T-helper 2 cell (primary cell): ENCODE data around the gene ITPR2.

Experiments
- DNase-seq, 5 experiments: peaks; one replicate each; pipeline versions ENCODE4 v3.0.0 to v3.0.0-alpha.2; 2012 to 2022

ITPR2 gene

DNA sequence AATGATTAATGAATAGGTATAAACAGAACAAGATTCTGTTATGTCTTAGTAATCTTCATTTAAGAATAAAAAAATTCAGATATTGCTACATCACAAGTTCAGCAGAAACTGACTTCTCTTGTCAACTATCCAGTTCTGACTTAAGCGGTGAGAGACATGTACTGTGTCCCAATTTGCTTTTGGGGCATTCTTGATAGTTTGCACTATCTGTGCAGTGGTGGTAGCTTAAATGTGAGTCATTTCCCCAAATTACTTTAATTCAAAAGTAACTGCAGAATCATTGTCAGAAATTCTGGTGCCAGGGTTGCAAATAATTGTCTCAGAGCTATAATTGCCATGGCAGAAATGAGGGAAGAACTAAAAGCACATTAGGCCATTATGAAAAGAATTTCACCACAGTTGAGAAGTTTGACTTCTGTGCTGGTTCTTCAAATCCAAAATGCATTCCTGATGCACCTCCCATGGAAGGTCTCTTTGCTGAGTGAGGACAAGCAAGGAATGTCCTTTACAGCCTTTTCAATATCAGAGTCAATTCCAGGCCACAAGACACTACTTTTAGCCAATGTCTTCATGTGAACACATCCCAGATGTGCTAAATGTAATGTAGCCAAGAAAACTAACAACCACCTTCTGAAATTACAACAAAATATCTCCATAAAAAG, 332.9 kb downstream of the ITPR2 start:
- DNase-seq = no peak

DNA sequence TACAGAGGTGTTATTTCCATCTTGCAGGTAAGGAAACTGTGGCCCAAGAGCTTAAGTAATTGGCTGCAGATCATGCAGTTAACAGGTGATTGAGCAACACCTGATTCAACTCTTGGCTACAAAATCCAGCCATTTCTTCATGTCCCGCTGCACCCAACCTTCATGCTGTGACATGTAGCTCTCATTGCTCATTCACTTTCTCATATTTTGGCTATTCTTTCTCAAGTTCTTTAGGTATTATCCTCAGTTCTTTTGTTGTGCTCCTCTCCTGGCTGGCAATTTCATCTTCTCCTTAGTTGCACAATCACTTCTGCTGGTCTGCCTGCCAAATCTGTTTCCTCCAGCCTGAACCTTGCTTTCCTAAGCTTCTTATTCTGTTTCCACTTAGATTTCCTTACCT, 336.8 kb downstream of the ITPR2 start:
- no peak for DNase-seq

DNA sequence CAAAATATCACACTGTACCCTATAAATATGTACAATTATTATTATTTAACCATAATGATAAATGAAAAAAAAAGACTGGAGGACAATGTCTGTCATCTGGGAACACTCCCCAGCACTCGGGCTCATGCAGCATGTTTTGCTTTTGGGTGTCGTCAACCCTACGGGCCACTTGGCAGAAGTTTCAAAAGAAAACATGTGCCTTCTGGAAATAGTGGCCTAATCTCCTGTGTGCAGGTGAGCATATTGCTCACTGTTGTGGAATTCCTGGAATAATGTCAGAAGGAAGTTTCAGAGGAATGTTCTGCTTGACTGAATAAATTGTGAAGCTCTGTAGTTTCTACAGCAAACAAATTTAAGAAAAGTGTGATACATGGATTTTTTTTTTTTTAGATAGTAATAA, 339.3 kb downstream of the ITPR2 start:
- DNase-seq = no peak

DNA sequence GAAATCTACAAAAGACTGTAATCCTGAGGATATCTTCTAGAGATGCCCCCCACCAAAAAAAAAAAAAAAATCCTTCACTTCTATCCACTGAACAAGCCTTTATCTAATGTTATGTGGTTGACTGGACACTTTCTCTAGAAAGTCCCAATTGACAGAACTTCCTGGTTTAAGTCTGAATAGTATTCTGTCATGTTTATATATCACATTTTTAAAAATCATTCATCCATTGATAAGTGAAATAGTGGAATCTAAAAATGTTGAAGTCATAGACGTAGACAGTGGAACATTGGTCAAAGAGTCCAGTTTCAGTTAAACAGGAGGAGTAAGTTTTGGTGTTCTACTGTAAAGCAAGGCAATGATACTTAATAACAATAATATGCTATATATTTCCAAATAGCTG, 340.6 kb downstream of the ITPR2 start:
- no peak for DNase-seq

DNA sequence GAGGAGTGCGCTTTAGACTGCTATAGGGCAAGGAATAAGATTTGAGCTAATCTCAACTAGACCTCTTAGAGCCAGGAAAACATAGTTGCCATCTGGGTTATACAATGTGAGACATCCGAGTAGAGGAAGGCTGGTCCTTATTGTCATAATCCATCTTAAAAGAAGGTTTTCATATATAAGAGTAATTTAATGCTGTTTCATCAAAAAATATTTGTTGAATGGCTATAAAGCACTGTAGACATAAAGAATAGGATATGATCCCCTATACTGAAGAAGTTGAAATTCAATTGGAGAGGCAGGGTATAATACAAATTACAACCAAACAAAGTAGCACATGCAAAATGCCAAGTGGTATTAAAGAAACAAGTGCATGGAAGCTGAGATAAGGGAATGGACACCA, 343.1 kb downstream of the ITPR2 start:
- no peak for DNase-seq

DNA sequence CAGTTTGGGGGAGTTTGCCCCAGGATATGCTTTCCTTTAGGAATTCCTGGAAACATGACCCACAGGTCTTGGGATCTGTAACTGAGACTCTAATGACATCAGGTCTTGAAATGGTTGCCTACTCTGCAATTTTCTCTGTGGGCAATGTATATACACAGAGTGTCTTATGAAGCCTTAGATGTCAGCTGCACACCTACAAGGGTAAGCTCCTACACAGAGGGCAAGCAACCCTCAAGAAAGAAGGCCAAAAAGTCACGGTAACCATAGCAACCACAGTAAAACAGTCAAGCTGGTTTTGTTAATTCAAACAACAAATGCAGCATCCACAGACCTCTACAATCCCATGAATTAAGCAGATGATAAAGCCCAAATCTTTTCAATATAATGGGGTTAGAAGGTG, 344.6 kb downstream of the ITPR2 start:
- peak in 1 of 5 experiments; percentile 5 for DNase-seq

DNA sequence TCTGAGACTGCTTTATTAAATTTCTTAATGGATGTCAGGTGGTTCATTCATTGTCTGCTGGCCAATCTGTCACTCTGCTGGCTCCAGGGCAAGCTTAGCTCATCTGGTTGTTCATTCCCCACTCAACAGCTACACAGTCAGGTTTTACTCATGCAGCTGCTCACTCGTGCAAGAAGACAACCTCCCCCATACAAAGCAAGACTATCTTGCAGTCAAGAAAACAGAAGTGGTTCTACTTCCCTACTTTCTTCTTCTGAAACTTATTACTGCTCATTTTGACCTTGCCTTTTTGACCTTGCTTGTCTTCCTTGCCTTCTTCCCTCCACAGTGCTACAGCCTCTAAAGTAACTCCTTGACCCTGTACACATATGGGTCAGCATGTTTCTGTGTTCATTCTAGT, 359.7 kb downstream of the ITPR2 start:
- no peak for DNase-seq

DNA sequence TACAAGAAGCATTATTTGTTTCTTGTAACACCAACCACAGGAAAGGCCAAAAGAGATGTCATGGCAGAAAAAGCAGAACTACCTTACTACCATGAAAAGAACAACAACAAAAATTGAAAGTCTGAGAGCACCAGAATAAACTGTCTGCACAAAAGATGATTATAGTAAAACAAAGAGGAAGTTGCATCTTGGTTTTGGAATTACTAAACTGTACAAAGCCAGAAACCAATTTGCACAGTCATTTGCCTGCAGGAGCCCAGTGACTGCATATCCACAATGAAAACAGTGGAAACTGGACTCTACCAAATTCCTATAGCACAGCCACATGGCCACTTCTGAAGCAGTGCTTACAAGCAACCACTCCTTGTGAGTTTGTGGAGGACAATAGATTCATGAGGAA, 361.4 kb downstream of the ITPR2 start:
- peak in 1 of 5 experiments; percentile 74 for DNase-seq

DNA sequence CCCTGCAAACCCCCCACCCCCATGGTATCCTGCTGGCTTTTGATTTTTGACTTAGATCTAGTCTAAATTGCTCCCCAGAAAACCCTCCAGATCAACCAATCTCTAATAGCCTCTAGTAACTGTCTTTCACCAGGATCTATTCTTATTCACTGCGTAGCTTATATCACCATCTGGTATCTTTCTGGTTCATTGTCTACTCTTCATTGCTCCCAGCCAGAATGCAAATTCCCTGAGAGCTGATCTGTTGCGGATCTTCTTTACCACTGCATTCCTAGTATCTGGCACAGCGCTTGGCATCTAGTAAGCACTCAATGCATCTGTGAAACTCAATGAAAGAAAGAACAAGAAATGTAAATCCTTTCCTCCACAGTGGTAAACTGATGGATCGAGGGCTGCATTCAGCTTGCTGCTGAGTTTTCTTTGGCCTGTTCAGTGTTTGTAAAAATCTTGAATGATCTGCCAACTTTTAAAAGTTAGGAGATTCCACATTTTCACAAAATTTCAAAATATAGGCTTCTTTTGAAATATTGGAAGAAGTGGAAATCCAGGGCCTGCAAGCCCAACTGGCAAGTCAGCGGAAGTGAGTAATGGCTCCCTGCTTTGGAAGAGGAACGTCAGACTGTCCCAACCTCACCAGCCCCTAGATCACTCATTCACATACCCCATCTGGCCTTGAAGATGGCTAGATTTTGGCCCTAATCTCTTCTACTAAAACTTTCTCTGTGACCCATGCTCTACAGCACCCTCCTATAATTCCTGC, 363.4 kb downstream of the ITPR2 start:
- DNase-seq = no peak

DNA sequence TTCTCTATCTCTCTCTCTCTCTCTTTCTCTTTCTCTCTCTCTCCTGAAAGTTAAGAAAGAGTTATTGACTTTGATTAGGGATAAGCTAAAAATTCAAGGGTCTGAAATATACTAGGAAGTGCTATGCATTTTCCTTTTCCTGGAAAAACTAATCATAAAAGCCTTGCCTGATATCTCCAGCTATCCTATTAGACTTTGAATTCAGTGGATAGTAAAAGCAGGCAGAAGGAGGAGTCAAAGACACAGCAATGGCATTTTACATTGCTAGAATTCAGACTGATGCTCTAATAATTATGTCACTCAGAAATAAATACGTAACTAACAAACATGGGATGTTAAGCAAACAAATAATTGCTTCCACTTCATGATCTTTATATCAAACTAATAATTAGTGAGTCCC, 365.6 kb downstream of the ITPR2 start:
- no peak for DNase-seq

DNA sequence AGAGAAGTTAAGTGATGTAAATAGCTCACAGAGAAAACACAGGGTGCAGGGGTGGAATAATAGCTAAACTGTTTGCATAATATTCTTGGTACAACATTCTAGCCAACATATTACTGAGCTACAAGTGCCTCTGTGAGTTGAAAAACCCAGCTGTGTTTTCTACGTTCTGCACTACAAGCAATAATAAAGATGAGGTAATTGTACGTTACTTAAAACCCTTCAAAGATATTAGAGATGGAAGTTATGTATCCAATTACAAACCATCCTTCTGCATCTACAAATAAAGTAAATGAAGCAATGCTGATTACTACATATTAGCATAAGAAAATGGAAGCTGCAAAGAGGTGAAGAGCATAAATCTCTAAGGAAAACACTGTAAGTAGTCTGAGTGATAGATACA, 366.3 kb downstream of the ITPR2 start:
- DNase-seq = no peak

DNA sequence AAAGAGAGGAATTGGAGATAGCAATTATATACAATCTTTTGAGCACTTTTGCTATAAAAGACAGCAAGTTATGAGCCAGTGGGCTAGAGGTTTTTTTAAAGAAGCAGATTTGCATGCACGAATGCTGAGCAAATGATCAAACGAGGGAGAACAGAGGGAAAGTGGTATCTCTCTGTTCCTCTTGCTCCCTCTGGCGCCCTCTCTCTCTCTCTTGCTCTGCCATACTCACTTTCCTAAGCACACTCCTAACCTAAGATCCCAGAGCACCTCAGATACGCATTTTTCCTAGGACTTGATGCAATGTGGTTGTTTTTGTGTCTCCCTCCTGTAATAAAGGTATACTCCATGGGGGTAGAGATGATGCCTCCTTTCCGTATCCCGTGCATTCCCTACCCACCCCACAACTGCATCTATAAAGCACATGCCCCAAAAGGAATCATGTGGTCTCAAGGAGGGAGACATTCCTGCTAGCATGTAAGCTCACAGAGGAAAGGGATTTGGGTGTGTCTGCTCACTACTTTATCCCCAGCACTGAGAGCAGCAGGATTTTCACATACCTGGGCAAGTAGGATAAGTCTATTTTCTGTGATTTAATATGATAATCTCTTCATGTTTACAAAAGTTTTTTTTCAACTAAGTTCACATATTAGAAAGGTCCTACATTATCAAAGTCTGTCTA, 367.4 kb downstream of the ITPR2 start:
- no peak for DNase-seq

DNA sequence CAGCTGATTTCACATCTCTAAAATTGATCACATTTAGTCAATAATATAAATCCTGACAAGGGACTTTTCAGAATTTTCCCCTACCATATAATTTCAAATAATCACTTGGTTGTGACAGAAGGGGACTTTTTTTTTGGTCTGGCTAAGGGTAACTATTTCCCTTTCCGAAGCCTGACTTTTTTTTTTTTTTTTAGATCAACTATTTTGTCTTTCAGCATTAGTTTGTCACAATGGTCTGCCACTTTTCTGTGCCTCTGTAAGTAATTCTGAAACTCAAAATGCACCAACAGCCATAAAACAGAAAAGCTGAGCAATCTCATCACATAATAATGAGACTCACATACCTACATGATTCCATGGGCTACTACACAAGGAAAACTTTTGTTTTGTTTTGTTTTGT, 371.2 kb downstream of the ITPR2 start:
- peak in 1 of 5 experiments; percentile 39 for DNase-seq

DNA sequence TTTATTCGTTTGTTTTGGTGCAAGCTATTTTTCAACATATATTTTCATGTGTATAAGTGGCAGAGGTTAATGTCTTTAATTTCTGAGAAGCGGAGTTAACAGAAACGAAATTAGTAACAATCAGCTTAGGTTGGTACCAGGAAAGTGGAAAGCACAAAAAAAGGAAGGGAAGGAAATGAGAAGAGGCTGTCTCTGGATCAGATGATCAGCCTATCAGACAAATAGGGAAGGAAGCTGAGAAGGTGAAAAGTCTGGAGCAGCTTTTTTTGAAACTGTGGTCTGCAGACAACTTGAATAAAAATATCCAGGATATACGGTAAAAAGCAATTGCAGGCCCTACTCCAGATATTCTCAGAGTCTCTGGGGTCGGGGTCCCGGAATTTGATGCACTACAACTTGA, 372.6 kb downstream of the ITPR2 start:
- no peak for DNase-seq

DNA sequence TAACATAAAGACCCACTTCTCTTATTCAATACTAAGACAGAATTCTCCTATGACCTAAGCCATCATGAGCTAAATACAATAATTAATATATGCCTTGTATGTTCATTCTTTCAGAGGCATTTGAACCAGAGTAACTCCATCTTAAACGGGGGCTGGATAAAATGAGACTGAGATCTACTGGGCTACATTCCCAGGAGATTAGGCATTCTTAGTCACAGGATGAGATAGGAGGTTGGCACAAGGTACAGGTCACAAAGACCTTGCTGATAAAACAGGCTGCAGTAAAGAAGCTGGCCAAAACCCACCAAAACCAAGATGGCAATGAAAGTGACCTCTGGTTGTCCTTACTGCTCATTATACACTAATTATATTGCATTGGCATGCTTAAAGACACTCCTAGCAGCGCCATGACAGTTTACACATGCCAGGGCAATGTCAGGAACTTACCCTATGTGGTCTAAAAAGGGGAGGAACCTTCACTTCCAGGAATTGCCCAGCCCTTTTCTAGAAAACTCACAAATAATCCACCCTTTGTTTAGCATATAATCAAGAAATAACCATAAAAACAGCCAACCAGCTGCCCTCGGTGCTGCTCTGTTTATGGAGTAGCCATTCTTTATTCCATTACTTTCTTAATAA, 376.9 kb downstream of the ITPR2 start:
- peak in 1 of 5 experiments; percentile 34 for DNase-seq

DNA sequence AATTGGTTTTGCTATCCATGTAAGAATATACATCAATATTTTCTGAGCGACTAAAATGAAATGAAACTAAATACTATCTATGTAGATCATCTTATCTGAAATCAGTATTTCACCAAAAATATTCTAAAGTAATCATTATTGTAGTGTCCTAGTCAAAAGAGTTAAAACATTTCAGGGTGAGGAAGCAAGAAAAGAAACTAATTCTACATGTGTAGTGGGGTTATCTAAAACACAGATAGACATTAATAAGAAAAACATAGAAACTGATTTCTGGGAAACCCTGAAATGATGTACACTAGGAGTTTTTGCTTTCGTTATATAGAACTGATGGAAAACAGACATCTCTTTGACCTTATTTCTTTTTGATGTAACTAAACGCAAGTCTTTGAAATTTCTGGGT, 379.7 kb downstream of the ITPR2 start:
- peak in 1 of 5 experiments; percentile 66 for DNase-seq

DNA sequence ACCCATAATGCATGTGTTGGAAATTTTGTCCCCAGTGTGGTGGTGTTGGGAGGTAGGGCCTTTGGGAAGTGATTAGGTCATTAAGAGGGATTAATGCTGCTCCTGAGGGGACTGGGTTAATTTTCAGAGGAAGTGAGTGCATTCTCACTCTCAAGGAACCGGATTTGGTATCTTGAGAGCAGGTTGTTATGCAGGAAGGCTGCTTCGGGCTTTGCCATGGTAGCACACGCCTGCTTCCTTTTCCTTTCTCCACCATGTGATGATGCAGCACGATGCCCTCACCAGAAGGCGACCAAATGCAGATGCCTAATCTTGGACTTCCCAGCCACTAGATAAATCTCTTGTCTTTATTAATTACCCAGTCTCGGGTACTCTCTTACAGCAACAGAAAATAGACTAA, 380.5 kb downstream of the ITPR2 start:
- no peak for DNase-seq

DNA sequence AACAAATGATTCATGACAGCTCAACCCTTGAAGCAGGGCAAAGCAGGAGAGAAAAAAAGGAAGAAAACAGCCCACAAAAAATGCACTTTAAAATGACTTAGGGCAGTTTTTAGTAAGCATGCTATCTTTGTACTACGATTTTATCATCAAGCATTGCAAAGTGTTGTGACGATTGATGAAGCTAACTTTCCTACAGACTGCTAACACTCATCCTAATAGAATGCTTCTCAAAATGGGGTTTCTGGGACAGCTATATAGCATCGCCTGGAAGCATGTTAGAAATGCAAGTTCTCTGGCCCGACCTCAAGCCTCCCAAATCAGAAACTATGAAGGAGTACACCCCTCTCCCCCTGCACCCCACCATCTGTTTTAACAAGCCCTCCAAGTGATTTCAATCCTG, 381.2 kb downstream of the ITPR2 start:
- no peak for DNase-seq

DNA sequence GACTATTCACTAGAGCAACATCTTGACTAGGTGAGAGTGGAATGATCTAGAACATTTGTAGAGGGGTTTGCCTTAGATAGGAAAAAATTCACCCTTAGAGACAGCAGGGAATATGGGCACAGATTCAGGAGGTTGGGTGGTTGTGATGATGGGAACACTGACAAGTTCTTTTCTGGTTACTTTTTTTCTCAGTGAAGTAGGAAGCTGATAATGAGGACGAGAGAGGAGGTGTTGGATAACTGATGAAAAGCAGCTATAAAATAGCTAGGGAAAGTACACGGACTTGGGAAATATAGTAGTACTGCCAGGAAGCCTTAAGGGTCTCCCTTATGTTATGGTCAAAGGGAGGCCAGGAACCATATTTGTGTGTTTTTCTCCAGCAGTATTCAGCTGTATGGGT, 387.1 kb downstream of the ITPR2 start:
- DNase-seq = no peak

DNA sequence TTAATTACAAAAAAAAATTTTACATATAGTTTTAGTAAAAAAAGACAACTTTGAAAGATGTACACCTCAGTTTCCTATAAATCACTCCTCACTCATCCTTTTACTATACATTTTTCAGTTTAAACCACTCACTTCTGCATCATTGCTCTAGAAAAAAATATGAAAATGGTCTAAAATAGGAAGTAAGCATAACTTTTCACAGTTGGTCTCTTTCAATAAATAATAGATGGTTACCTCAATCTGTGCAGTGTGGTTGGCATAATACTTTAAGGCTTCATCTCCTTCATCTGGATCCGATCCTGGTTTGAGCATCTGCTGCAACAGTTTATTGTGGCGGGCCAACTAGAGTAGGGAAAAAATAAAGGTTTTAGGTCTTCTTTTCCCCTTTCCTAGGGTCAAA, 389.7 kb downstream of the ITPR2 start:
- DNase-seq = no peak

DNA sequence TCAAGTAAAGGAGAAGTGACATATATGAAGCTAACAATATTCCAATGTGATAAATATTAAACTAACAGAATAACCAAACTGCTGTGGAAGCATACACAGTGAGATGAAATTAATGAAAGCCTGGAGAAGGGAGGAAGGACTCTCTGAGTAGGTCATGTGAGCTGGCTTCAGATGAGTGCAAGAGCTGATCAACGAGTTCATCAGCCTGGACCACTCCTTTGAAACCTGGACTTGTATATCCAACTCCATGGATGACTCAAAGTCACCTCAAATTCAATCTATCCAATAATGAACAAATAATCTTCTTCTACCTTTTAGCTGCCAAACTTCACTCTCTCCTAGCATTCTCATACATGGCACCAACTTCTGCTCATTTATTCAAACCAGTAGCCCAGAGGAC, 391.6 kb downstream of the ITPR2 start:
- DNase-seq = no peak

DNA sequence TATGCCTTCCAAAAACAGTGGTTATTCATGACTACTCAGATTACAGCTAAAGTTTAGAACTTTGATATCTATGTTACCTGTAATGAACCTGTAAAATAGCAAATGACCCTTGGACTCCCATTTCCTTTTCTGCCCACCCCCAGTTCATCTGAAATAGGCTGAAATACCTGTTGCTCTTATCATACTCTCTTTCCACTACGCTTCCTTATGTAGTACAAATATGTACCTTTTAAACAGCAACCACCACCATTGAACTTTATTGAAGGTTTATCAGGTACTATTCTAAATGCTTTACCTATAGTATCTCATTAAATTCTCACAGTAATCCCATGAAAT, 398.0 kb downstream of the ITPR2 start:
- no peak for DNase-seq

DNA sequence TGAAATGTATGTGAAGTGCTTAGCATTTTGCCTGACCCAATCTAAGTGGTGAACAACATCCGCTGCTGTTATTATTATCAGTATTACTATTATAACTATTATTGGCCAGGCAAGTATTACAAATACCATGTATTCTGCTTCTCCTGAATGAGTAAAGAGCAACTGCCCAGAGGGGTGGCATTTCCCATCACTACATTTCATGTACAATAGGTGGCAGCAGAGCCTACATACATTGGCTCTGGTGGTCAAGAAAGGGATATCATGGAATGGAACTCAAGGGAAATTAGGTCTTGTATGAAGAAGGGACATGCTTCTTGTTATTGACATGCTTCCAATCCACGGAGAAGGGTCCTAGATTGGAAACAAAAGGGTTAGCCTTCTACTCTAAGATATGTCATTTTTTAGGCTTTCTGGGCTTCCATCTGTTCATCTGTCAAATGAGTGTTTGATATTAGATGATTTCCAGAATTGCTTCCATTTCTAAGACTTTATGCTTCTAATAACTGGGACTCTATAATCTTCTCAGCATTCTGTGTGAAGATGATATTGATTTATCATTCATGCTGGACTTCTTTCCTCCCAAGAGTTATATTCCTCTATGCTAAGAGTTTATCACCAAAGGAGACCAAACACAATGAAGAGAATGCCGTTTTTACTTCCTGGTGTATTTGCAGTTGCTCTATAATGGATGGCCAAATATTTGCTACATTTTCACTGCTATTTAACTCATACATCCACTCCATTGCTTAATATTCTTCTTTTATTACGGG, 398.5 kb downstream of the ITPR2 start:
- no peak for DNase-seq
